HL-60 (cell line): ENCODE measurements around the gene USP32.

Source experiments
- GABPA ChIP-seq: IDR thresholded peaks from 2 replicates; pipeline ENCODE4 v1.6.1; 2012; ENCODE audit warnings: low read depth
- POLR2AphosphoS5 ChIP-seq: IDR thresholded peaks from 2 replicates; pipeline ENCODE4 v1.6.1; 2012; ENCODE audit warnings: low read depth
- TF ChIP-seq, protein P1 (sequence below): IDR thresholded peaks from one replicate; pipeline ENCODE4 v1.5.1; 2011; ENCODE audit warnings: low read length, control low read depth, inconsistent platforms; ENCODE audit not compliant: insufficient read depth
- TF ChIP-seq, protein P2 (sequence below): IDR thresholded peaks from 2 replicates; pipeline ENCODE4 v1.6.1; 2012; ENCODE audit warnings: low read depth; ENCODE audit not compliant: insufficient replicate concordance

DNA sequence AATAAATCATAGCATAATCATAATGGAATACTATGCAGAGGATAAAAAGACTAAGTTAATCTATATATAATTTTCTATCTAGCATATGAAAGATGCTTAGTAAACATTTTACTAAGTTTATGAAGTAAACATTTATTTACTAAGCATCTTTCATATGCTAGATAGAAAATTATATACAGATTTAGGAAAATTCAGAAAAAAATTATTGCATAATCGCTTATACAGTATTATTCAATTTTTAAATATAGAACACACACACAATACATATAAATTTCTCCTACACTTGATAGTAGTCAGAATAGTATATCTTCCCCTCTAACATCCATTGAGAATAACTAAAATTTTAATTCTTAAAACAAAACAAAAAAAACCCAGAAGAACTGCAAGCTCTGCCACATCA lies 131.4 kb downstream of the USP32 start:
- TF ChIP-seq, protein P1, sequence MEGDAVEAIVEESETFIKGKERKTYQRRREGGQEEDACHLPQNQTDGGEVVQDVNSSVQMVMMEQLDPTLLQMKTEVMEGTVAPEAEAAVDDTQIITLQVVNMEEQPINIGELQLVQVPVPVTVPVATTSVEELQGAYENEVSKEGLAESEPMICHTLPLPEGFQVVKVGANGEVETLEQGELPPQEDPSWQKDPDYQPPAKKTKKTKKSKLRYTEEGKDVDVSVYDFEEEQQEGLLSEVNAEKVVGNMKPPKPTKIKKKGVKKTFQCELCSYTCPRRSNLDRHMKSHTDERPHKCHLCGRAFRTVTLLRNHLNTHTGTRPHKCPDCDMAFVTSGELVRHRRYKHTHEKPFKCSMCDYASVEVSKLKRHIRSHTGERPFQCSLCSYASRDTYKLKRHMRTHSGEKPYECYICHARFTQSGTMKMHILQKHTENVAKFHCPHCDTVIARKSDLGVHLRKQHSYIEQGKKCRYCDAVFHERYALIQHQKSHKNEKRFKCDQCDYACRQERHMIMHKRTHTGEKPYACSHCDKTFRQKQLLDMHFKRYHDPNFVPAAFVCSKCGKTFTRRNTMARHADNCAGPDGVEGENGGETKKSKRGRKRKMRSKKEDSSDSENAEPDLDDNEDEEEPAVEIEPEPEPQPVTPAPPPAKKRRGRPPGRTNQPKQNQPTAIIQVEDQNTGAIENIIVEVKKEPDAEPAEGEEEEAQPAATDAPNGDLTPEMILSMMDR: no peak
- TF ChIP-seq, protein P2, sequence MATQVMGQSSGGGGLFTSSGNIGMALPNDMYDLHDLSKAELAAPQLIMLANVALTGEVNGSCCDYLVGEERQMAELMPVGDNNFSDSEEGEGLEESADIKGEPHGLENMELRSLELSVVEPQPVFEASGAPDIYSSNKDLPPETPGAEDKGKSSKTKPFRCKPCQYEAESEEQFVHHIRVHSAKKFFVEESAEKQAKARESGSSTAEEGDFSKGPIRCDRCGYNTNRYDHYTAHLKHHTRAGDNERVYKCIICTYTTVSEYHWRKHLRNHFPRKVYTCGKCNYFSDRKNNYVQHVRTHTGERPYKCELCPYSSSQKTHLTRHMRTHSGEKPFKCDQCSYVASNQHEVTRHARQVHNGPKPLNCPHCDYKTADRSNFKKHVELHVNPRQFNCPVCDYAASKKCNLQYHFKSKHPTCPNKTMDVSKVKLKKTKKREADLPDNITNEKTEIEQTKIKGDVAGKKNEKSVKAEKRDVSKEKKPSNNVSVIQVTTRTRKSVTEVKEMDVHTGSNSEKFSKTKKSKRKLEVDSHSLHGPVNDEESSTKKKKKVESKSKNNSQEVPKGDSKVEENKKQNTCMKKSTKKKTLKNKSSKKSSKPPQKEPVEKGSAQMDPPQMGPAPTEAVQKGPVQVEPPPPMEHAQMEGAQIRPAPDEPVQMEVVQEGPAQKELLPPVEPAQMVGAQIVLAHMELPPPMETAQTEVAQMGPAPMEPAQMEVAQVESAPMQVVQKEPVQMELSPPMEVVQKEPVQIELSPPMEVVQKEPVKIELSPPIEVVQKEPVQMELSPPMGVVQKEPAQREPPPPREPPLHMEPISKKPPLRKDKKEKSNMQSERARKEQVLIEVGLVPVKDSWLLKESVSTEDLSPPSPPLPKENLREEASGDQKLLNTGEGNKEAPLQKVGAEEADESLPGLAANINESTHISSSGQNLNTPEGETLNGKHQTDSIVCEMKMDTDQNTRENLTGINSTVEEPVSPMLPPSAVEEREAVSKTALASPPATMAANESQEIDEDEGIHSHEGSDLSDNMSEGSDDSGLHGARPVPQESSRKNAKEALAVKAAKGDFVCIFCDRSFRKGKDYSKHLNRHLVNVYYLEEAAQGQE: no peak
- TF ChIP-seq POLR2AphosphoS5 (no peak), GABPA (no peak)
